Left lung (tissue), 10 donors: Measurements from ENCODE around the gene APOA4. TPM values are rescaled to one million over a fixed set of nuclear protein-coding genes. Genes with fewer than 3 reads are reported as not detected.

Source experiments
- ATAC-seq: fragments of 200-7000 bp; cut with Tn5 transposase; one replicate; pipeline ENCODE4 v1.9.1; 2020; ENCODE audit warnings: moderate library complexity
- DNase-seq, 4 donors: peaks; one replicate each; pipeline ENCODE4 v3.0.0-alpha.2; 2013 to 2020
- H3K27ac ChIP-seq, 2 donors: fragments of 200-600 bp; sonication (generic) in 1 of 2; one replicate each; pipeline versions ENCODE4 v1.5.0 to v1.8.0; 2020 to 2021
- H3K27me3 ChIP-seq, 2 donors: fragments of 200-600 bp; sonication (generic) in 1 of 2; one replicate each; pipeline versions ENCODE4 v1.5.0 to v1.8.0; 2020 to 2021
- H3K36me3 ChIP-seq, 2 donors: fragments of 200-600 bp; sonication (generic) in 1 of 2; one replicate each; pipeline versions ENCODE4 v1.5.0 to v1.8.0; 2020 to 2021
- H3K4me1 ChIP-seq, 2 donors: fragments of 200-600 bp; one replicate each; pipeline ENCODE4 v1.8.0; 2021
- H3K4me3 ChIP-seq, 2 donors: fragments of 200-600 bp; sonication (generic) in 1 of 2; one replicate each; pipeline versions ENCODE4 v1.5.0 to v1.8.0; 2020 to 2021; ENCODE audit warnings: mild to moderate bottlenecking in 1 of 2
- H3K9me3 ChIP-seq, 2 donors: fragments of 200-600 bp; sonication (generic) in 1 of 2; one replicate each; pipeline versions ENCODE4 v1.5.0 to v1.8.0; 2020 to 2021
- CTCF ChIP-seq, 2 donors: fragments of 200-600 bp; sonication (generic) in 1 of 2; IDR thresholded peaks; one replicate each; pipeline versions ENCODE4 v1.5.0 to v1.8.0; 2021; ENCODE audit warnings: antibody characterized with exemption in 2 of 2
- intact Hi-C, 2 donors: fragments of 100-400 bp; cut with DNase I; formaldehyde crosslinking; loops; one replicate each; pipeline versions ENCODE4 v1.11.2 to v1.14.2; 2022
- polyA plus RNA-seq, 6 donors: library from polyadenylated mRNA; unstranded; fragments of 120-200 nt; gene quantifications; one replicate each; pipeline ENCODE4 v1.2.1, GENCODE V29; 2013; ENCODE audit not compliant: insufficient read length in 6 of 6
- total RNA-seq, 2 donors: library from RNA; stranded (reverse); fragmentation: NEBNext Ultra II Directional; extraction: Animal tissue kit (Norgen Biotek cat#: 25700); gene quantifications; one replicate each; pipeline ENCODE4 v1.2.1, GENCODE V29; 2021
- donor health status: DM: no; HTN: yes; CAD: no.
- donor health status: DM: no; HTN: no; CAD: no.

The APOA4 gene
- total and polyA plus RNA-seq, 8 donors = not detected

GRCh38 chr11:116791813-116792143 lies 31.3 kb downstream of the APOA4 start, which contains the start of gene APOA5:
APOA5 (minus strand) TSS chr11:116791879; CDS start chr11:116791860, 19 bp downstream.
- Histone ChIP-seq H3K36me3 (no peaks in the 10 kb centered on the region), H3K9me3 (no peaks in the 10 kb centered on the region), H3K27me3 (no peaks in the 10 kb centered on the region), H3K4me1 (peaks cover 9 to 19% of the 10 kb centered on the region in 2 donors), H3K27ac (no peak within 1 kb of the TSS), H3K4me3 (no peak within 1 kb of the TSS)
- no peak for ATAC-seq
- no peak for DNase-seq
- TF ChIP-seq CTCF (IDR thresholded peaks at IDR 0.05) = no peak
- intact Hi-C loops = no loop called here

- peak; percentile 82 to 94 for TF ChIP-seq CTCF (IDR thresholded peaks at IDR 0.05)
- Histone ChIP-seq H3K27me3 (no peaks in the 10 kb centered on the region), H3K4me3 (no peak overlapping the region), H3K4me1 (peaks cover 13 to 24% of the 10 kb centered on the region in 2 donors), H3K9me3 (no peaks in the 10 kb centered on the region), H3K36me3 (peaks cover 0 to 3% of the 10 kb centered on the region in 2 donors), H3K27ac (no peak overlapping the region)
- ATAC-seq (peak; percentile 81), DNase-seq (peak; percentile 72 to 95 (median 80))
- intact Hi-C loops = no loop called here
Measured at GRCh38 chr11:116791002-116791812, 31.9 kb downstream of the APOA4 start.

GRCh38 chr11:116790167-116791001 lies 32.7 kb downstream of the APOA4 start:
- no peak for TF ChIP-seq CTCF (IDR thresholded peaks at IDR 0.05)
- Histone ChIP-seq H3K27ac (no peak overlapping the region), H3K36me3 (peaks cover 0 to 11% of the 10 kb centered on the region in 2 donors), H3K4me3 (no peak overlapping the region), H3K9me3 (no peaks in the 10 kb centered on the region), H3K4me1 (peaks cover 13 to 30% of the 10 kb centered on the region in 2 donors), H3K27me3 (no peaks in the 10 kb centered on the region)
- intact Hi-C loops = no loop called here
- ATAC-seq = no peak
- no peak for DNase-seq

- ATAC-seq (no peak), DNase-seq (no peak)
- Histone ChIP-seq H3K4me3 (no peak overlapping the region), H3K27ac (no peak overlapping the region), H3K4me1 (peaks cover 13 to 30% of the 10 kb centered on the region in 2 donors), H3K9me3 (no peaks in the 10 kb centered on the region), H3K36me3 (peaks cover 0 to 25% of the 10 kb centered on the region in 2 donors), H3K27me3 (no peaks in the 10 kb centered on the region)
- intact Hi-C loops = no loop called here
- TF ChIP-seq CTCF (IDR thresholded peaks at IDR 0.05) = no peak
Measured at GRCh38 chr11:116788975-116789374, 34.1 kb downstream of the APOA4 start.

- peaks cover 0 to 30% of the 10 kb centered on the region in 2 donors for H3K36me3 ChIP-seq
- intact Hi-C loops = no loop called here
- peaks cover 13 to 30% of the 10 kb centered on the region in 2 donors for H3K4me1 ChIP-seq
- H3K4me3 ChIP-seq = peak overlapping the region; percentile 71 to 100
- no peak for TF ChIP-seq CTCF (IDR thresholded peaks at IDR 0.05)
- no peaks in the 10 kb centered on the region for H3K9me3 ChIP-seq
- peak overlapping the region; percentile 82 to 85 for H3K27ac ChIP-seq
- no peak for DNase-seq
- no peak for ATAC-seq
- H3K27me3 ChIP-seq = no peaks in the 10 kb centered on the region
Measured at GRCh38 chr11:116788534-116788933, 34.6 kb downstream of the APOA4 start.
